ENCODE results near the gene ACTL6A. TPM values are rescaled to one million over a fixed set of nuclear protein-coding genes. Genes with fewer than 3 reads are reported as not detected.

ACTL6A gene
- polyA plus RNA-seq, 1 experiment = 67.5 TPM

- no peak for DNase-seq (ENCODE audit: low read depth, low spot score)
- peak overlapping the region; percentile 93 for H3K4me3 ChIP-seq (ENCODE audit: low read depth, low read length)
- peak overlapping the region; percentile 85 for H3K27ac ChIP-seq (ENCODE audit: low read depth, low read length)
- TF ChIP-seq CTCF (IDR thresholded peaks at IDR 0.05; ENCODE audit: low read depth, low read length) = no peak
- ChIA-PET POLR2A (no interaction called here), CTCF (interaction anchor here (0.7 kb wide), 1 partner anchor 1199 kb away, joined by 3 read pairs; no protein-coding TSS in a partner anchor)
- H3K9me3 ChIP-seq (ENCODE audit: control insufficient read depth, insufficient read depth, low read length) = no peaks in the 10 kb centered on the region
- H3K27me3 ChIP-seq (ENCODE audit: control insufficient read depth, insufficient read depth, low read length) = no peaks in the 10 kb centered on the region
Observed at GRCh38 chr3:179603831-179604230, 41.1 kb downstream of the ACTL6A start.

- CTCF ChIA-PET = interaction anchor here (0.8 kb wide), 1 partner anchor 41 kb away, joined by 3 read pairs; no protein-coding TSS in a partner anchor
- POLR2A ChIA-PET = interaction anchor here (0.7 to 1.4 kb wide), 4 partner anchors 10 to 164 kb away, joined by 3 to 5 read pairs (median 4); partner anchors contain the start of gene ACTL6A
- no peak for TF ChIP-seq CTCF (IDR thresholded peaks at IDR 0.05; ENCODE audit: low read depth, low read length)
Observed at GRCh38 chr3:179604321-179605078, 41.8 kb downstream of the ACTL6A start, which contains the start of the genes MRPL47 and NDUFB5. MRPL47 (minus strand) TSS chr3:179604638; CDS start chr3:179604624, 14 bp downstream. NDUFB5 (plus strand) TSS chr3:179604794; CDS start chr3:179604816, 22 bp downstream.

GRCh38 chr3:179606534-179607085, 43.9 kb downstream of the ACTL6A start:
- no peaks in the 10 kb centered on the region for H3K27me3 ChIP-seq (ENCODE audit: control insufficient read depth, insufficient read depth, low read length)
- POLR2A ChIA-PET = no interaction called here
- no peaks in the 10 kb centered on the region for H3K9me3 ChIP-seq (ENCODE audit: control insufficient read depth, insufficient read depth, low read length)
- TF ChIP-seq CTCF (IDR thresholded peaks at IDR 0.05; ENCODE audit: low read depth, low read length) = no peak
- DNase-seq (ENCODE audit: low read depth, low spot score) = no peak
- no peak overlapping the region for H3K27ac ChIP-seq (ENCODE audit: low read depth, low read length)
- H3K4me3 ChIP-seq (ENCODE audit: low read depth, low read length) = no peak overlapping the region
- CTCF ChIA-PET = interaction anchor here (1.5 kb wide), 1 partner anchor 43 kb away, joined by 3 read pairs; no protein-coding TSS in a partner anchor

More at GRCh38 chr3:179604321-179605078, 41.8 kb downstream of the ACTL6A start, which contains the start of the genes MRPL47 and NDUFB5:
- no peaks in the 10 kb centered on the region for H3K9me3 ChIP-seq (ENCODE audit: control insufficient read depth, insufficient read depth, low read length)
- peak within 1 kb of the TSS; percentile 96 for H3K4me3 ChIP-seq (ENCODE audit: low read depth, low read length)
- H3K27ac ChIP-seq (ENCODE audit: low read depth, low read length) = peak within 1 kb of the TSS; percentile 85
- no peaks in the 10 kb centered on the region for H3K27me3 ChIP-seq (ENCODE audit: control insufficient read depth, insufficient read depth, low read length)
- DNase-seq (ENCODE audit: low read depth, low spot score) = peak; percentile 86

GRCh38 chr3:179608931-179609720, 46.4 kb downstream of the ACTL6A start:
- ChIA-PET POLR2A (no interaction called here), CTCF (no interaction called here)
- no peaks in the 10 kb centered on the region for H3K27me3 ChIP-seq (ENCODE audit: control insufficient read depth, insufficient read depth, low read length)
- H3K27ac ChIP-seq (ENCODE audit: low read depth, low read length) = no peak overlapping the region
- H3K4me3 ChIP-seq (ENCODE audit: low read depth, low read length) = no peak overlapping the region
- TF ChIP-seq CTCF (IDR thresholded peaks at IDR 0.05; ENCODE audit: low read depth, low read length) = no peak
- DNase-seq (ENCODE audit: low read depth, low spot score) = no peak
- H3K9me3 ChIP-seq (ENCODE audit: control insufficient read depth, insufficient read depth, low read length) = no peaks in the 10 kb centered on the region
